ENCODE results near the gene CHAT.

DNA sequence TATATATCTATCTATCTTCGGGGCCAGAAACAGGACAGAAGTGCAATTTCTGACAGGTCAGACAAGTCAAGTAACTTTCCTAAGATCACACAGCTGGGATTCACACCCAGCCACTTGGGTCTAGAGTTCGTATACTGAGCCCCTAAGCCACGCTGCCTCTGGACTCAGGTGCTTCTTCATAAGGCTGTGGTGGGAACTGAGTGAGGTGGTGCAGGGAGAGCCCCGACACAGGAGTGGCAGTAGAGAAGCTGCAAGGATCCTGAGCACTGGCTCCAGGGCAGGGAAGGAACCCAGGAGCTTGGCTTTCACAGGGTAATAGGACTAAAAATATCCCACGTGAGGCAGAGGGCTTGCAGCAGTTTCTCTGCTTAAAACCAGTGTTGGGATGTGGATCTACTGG is 99.4 kb downstream of the CHAT start:
- TF ChIP-seq ZNF76 (tag by site-specific recombination; IDR thresholded peaks at IDR 0.05; ENCODE audit: borderline replicate concordance, low read depth) (no peak), ZNF202 (tag by site-specific recombination; IDR thresholded peaks at IDR 0.05; ENCODE audit: borderline replicate concordance) (no peak), YY1 (tag by site-specific recombination; IDR thresholded peaks at IDR 0.05) (no peak), ZNF23 (tag by site-specific recombination; IDR thresholded peaks at IDR 0.05; ENCODE audit: borderline replicate concordance) (no peak)
- TF ChIP-seq, protein P1, sequence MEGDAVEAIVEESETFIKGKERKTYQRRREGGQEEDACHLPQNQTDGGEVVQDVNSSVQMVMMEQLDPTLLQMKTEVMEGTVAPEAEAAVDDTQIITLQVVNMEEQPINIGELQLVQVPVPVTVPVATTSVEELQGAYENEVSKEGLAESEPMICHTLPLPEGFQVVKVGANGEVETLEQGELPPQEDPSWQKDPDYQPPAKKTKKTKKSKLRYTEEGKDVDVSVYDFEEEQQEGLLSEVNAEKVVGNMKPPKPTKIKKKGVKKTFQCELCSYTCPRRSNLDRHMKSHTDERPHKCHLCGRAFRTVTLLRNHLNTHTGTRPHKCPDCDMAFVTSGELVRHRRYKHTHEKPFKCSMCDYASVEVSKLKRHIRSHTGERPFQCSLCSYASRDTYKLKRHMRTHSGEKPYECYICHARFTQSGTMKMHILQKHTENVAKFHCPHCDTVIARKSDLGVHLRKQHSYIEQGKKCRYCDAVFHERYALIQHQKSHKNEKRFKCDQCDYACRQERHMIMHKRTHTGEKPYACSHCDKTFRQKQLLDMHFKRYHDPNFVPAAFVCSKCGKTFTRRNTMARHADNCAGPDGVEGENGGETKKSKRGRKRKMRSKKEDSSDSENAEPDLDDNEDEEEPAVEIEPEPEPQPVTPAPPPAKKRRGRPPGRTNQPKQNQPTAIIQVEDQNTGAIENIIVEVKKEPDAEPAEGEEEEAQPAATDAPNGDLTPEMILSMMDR (tag by site-specific recombination; IDR thresholded peaks at IDR 0.05): no peak
- TF ChIP-seq, protein P2, sequence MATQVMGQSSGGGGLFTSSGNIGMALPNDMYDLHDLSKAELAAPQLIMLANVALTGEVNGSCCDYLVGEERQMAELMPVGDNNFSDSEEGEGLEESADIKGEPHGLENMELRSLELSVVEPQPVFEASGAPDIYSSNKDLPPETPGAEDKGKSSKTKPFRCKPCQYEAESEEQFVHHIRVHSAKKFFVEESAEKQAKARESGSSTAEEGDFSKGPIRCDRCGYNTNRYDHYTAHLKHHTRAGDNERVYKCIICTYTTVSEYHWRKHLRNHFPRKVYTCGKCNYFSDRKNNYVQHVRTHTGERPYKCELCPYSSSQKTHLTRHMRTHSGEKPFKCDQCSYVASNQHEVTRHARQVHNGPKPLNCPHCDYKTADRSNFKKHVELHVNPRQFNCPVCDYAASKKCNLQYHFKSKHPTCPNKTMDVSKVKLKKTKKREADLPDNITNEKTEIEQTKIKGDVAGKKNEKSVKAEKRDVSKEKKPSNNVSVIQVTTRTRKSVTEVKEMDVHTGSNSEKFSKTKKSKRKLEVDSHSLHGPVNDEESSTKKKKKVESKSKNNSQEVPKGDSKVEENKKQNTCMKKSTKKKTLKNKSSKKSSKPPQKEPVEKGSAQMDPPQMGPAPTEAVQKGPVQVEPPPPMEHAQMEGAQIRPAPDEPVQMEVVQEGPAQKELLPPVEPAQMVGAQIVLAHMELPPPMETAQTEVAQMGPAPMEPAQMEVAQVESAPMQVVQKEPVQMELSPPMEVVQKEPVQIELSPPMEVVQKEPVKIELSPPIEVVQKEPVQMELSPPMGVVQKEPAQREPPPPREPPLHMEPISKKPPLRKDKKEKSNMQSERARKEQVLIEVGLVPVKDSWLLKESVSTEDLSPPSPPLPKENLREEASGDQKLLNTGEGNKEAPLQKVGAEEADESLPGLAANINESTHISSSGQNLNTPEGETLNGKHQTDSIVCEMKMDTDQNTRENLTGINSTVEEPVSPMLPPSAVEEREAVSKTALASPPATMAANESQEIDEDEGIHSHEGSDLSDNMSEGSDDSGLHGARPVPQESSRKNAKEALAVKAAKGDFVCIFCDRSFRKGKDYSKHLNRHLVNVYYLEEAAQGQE (tag by site-specific recombination; IDR thresholded peaks at IDR 0.05): no peak
